HG02623 (cell line): ENCODE data around the gene MYOCOS.
"Not testable (repeated sequence)": the region's sequence is repeated elsewhere in the genome, so short reads cannot be mapped to it uniquely, and the experiment has no call there.

Experiments used
- ATAC-seq: cut with Tn5 transposase; IDR thresholded peaks from one replicate; pipeline ENCODE4 v1.9.1; 2021; ENCODE audit warnings: moderate library complexity; ENCODE audit not compliant: unreplicated experiment

Gene MYOCOS, protein sequence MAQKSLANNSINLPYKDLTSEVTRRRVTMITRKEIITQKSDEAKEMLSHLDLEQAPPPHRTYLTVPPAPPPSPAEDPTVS

DNA sequence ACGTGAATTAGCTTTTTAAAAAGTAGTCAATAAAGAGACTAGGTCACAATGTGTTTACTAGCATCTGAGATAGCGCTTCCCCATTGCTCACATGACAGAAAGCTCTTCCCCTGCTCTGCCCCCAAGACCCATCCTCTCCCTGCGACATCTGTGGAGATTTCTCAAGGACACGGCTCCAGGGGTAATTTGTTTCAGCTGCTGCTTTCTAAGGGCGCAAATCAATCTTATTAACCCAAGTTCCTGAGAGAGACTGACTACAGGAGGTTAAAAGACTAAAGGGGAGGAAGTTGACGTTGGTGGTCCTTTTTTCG, at the start of gene MYOCOS:
Gene MYOCOS (plus strand): TSS at position 92 of the 311 bp plus-strand sequence. CDS start 1,641 bp downstream, outside the sequence.
- ATAC-seq = no peak

DNA sequence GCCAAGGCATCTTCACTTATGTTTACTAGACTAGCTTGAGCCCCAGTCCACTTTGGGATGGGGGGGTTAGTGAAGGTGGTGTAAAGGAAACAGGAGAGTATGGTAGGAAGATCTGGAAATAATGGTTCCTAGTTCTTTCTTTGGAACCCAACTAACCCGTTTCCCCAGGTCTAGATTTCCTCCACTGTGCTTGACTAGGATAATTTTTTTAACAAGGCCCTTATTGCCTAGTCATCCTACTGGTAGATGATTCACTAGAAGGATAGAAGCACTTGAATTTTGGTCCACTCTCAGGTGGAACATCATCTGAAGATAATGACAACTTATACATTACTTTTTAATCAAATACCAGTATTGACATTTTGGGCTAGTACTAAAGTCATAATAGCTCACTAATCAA, 45.9 kb upstream of the MYOCOS start:
- ATAC-seq = no peak

DNA sequence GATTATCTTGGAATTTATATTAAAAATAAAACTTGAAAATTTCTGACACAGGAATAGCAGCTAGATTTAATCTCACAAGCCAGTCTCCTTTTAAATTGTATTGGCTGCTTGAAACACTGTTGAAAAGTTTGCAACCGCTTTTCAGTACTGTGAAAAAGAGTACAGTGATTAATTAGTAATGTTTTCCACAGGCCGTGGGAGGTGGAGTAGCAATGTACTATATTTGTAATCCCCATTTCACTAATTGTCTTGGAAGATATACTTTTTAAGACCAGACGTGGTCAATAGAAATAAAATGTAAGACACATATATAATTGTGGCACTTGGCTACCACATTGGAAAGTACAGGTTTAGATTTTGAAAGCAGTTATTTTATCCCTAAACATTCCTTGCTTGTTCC, 40.8 kb upstream of the MYOCOS start:
- ATAC-seq = no peak

DNA sequence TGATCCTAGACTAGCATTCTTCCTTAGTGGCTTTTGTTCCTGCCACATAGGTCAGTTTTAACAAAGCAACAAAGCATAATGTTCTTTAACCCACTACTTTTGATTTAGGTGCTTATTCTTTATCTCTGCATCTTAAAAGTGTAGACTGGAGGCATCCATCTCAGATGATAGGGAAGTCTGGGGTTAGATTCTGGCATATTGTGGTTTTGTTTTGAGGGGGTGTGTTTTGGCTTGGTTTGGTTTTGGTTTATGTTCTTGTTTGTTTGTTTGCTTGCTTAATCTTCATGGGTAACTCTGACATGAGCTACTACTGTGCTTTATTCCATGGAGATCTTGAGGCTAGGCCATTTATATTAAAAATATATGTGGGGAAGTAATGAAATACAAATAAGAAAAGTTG, 40.3 kb upstream of the MYOCOS start:
- ATAC-seq = no peak

DNA sequence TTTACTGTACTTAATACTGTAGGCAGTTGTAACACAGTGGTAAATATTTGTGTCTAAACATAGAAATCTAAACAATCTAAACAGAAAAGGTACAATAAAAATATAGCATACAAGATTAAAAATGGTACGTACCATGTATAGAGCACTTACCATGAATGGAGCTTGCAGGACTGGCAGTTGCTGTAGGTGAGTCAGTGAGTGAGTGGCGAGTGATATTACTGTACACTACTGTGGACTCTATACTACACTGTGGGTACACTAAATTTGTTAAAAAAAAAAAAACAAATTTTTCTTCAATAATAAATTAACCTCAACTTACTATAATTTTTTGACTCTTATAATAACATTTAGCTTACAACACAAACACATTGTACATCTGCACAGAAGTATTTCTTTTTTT, 39.5 kb upstream of the MYOCOS start:
- ATAC-seq = no peak

DNA sequence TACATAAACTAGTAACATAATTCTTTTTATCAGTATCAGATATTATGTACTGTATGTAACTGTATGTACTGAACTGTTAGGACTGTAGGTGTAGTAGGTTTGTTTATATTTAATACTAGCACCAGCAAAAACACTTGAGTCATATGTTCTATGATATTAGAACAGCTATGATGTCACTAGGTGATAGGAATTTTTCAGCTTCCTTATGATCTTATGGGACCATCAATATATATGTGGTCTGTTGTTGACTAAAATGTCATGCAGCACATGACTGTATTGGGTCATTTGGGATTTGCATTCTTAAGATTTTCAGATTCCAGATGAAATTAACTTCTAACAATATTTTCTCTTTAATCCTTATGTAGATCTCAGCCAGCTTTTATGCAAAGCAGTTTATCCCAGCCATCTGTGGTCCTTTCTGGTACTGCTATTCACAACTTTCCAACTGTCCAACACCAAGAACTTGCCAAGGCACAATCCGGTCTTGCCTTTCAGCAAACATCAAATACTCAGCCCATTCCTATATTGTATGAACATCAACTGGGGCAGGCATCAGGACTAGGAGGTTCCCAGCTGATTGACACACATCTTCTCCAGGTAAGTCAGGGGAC, 38.3 kb upstream of the MYOCOS start:
- ATAC-seq = no peak

DNA sequence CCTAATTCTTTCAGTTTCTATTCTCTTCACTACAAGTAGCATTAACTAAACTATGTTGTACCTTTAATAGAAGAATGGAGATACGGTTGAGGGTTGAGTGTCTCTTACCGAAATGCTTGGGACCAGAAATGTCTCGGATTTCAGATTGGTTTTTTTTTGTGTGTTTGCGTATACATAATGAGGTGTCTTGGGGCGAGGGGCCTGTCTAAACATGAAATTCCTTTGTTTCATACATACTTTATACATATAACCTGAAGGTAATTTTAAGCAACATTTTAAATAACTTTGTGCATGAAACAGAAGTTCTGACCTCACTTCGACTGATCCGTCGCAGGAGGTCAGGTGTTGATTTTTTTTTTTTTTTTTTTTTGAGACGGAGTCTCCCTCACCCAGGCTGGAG, 36.3 kb upstream of the MYOCOS start:
- no peak for ATAC-seq

DNA sequence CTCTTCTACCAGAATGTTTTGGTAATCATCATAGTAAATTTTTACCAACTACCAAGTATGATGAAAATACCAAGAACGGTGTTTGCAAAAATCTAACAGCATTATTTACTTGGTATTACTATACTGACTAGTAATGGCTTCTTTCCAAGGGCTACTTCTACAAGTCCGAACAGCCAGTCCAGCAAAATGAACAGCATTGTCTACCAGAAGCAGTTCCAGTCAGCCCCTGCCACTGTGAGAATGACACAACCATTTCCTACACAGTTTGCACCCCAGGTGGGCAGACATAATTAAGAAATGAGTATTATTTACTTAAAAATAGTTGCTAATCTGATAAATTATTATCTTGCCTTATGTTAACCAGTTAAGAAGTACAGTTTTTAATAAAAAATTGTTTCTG, 33.8 kb upstream of the MYOCOS start:
- ATAC-seq = no peak

DNA sequence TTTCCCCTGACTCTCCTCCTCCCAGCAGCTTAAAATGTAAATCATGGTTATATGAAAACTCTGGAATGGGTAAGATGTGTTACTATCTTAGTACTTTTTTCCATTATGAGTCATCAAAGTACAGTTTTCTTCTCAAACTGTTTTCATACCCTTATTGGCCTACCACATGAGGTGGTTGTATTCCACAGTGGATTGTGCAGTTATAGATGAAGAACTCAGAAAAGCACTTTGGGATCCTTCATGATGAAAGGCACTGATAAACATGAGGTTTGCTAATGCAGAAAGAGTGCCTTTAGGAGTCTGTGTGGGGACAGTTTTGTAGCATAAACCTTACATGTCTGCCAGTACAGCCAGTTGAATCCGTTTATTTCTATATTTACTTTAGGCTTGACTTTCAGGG, 32.0 kb upstream of the MYOCOS start:
- ATAC-seq = no peak

DNA sequence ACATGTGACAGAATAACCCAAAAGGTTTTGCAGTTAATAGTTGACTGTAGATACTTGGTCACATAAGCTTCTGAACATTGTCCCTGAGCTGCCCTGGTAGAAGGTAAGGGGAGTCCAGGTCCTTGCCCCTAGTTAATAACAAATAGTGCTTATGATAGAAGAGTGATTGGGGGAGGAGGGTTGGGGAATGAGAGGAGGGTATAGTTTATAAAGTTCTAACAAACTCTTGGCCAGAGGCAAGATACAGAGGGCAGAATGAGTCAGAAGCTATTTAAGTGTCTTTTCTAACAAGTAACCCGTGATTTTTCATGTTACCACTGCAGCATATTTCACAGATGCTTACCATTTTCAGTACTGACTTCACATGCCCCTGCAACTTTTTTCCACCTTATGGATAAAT, 26.7 kb upstream of the MYOCOS start:
- no peak for ATAC-seq

DNA sequence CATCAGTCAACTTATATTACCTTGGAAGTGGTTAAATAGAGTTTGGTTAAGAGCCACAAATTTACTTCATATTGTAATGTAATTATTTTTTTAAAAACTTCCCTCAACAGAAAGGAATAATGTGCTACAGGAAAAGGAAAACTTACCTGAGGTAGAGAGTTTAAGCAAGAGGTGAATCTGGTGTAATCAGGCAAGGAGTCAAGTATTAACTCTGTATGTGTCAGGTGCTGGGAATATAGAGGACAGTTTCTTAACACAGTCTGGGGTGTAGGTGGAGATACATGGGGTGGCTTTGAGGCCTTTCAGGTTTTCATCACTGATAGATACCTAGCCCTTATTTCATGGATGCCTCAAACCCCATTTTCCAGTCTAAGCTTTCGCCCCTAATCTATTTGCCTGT, 25.9 kb upstream of the MYOCOS start:
- ATAC-seq = no peak

DNA sequence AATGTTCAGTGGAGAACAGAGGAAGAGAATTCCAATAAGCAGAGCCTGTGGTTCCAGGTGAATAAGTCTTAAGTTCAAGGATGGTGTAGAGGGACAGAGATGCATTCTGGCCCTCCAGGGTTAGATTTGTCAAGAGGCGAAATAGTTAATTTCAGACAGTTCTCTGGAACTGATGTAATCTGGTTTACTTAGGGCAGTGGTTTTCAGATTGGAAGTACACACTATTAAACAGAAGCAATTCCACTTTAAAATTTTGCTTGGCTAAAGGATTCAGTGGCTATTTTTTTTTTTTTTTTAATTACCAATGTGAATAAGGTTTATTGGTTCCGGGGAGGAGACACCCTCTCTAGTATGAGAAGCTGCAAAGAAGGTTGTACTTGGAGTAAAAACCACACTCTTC, 25.3 kb upstream of the MYOCOS start:
- no peak for ATAC-seq

DNA sequence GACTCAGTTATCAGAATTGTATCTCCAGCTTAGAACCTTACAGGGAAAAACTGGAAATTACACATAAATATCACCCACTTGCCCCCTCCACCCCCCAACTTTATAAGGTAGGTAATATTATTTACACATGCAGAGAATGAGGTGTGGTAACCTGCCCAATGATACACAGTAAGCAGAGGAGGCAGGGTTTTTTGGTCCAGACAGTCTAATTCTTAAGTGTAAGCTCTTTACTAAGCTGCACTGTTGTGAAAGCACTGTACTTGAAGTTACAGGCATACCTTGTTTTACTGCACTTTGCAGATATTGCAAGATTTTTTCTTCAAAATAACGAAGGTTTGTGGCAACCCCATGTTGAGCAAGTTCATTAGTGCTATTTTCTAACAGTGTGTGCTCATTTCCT, 24.8 kb upstream of the MYOCOS start:
- no peak for ATAC-seq

DNA sequence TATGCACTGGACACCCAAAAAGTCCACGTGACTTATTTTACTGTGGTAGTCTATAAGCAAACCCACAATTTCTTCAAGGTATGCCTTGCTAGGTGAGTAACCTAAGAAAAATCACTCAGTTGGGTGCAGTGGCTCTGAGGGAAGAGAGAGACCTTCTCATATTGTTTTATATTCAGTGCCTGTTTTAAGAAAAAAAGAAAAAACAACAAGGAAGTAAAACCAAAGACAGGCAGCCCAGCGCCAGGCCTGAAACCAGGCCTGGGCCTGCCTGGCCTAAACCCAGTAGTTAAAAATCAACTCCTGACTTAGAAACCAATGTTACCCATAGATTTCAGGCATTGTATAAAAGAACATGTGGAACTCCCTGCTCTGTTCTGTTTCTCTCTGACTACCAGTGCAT, 21.7 kb upstream of the MYOCOS start:
- not testable (repeated sequence) for ATAC-seq

DNA sequence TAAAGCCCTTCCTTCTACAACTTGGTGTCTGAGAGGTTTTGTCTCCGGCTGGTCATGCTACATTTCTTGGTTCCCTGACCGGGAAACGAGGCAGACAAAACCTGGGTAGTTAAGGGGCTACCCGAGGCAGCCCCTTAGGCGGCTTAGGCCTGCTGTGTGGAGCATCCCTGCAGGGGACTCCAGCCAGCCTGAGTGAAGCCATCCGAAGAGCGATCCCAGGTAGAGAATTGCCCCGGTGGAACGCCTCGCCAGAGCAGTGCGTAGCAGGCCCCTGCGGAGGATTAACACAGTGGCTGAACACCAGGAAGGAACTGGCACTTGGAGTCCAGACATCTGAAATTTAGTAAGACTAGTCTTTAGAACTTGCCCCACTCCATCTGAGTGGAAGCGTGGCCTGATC, 21.2 kb upstream of the MYOCOS start:
- ATAC-seq = no peak

DNA sequence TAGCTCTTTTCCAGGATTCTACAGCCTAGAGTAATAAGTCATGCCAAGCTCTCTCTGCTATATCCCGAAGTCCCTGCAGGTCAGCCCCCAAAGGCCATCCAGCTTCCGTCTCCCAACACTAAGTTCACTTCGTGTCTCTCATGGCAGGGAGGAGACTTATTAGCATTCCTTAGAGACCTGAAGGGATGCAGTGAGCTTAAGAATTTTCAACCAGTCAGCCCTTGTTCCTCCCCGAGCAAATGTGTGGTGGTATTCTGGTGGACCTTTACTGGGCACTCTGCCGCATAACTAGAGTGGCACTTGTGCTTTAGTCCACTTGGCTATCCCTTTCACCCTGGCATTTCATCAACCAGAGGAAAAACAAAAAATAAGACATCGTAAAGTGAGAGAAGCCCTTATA, 19.0 kb upstream of the MYOCOS start:
- ATAC-seq = not testable (repeated sequence)

DNA sequence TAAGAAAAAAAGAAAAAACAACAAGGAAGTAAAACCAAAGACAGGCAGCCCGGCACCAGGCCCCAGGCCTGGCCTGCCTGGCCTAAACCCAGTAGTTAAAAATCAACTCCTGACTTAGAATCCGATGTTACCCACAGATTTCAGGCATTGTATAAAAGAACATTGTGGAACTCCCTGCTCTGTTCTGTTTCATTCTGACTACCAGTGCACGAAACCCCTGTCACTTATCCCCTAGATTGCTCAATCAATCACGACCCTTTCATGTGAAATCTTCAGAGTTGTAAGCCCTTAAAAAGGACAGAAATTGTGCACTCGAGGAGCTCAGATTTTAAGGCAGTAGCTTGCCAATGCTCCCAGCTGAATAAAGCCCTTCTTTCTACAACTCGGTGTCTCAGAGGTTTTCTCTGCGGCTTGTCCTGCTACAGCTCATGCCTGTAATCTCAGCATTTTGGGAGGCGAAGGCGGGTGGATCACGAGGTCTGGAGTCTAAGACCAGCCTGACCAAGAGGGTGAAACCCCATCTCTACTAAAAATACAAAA, 15.6 kb upstream of the MYOCOS start:
- ATAC-seq = peak; percentile 40

DNA sequence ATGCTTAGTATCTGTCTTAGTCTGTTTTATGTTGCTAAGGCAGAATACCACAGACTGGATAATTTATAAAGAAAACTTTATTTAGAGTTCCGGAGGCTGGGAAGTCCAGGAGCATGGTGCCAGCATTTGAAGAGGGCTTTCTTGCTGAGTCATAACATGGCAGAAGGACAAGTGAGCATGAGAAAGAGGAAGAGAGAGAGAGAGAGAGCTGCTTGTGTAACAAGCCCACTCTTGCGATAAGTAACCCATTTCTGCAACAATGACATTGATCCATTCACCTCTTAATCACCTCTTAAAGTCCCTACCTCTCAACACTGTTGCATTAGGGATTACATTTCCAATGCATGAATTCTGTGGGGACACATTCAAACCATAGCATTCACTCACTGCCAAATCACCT, 11.7 kb upstream of the MYOCOS start:
- no peak for ATAC-seq

DNA sequence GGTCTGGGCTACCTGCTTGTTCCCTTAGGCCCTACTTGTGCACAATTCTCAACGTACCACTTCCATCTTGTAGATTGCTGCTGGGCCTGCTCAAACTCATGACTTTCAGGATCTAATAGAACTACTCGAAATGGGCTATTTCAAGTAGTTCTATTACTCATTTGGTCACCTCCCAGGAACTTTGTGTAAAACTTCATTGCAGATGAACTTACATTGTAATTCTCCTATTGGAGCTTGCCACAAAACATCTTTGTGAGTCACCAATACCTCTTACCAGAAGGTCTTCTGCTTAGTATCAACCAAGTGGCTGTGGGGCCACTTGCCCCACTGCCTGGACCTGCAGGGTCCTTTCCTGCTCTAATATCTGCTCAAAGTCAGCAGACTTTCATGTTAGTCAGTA, 10.7 kb upstream of the MYOCOS start:
- ATAC-seq = no peak

DNA sequence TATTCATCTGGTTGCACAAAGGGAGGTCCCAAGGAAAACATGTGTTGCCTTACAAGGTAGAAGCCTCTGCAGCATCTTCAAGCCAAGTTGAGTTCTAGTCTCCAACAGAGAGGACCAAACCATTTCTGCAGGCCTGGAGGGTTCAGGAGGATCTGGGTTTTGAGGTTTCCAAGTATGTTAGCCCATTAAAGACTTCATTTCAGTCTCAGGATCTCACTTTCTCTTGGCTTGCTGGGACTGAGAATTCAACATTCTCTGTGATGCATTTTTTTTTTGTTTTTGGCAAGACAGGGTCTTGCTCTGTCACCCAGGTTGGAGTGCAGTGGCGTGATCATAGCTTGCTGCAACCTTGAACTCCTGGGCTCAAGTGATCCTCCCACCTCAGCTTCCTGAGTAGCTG, 8.8 kb upstream of the MYOCOS start:
- ATAC-seq = no peak

DNA sequence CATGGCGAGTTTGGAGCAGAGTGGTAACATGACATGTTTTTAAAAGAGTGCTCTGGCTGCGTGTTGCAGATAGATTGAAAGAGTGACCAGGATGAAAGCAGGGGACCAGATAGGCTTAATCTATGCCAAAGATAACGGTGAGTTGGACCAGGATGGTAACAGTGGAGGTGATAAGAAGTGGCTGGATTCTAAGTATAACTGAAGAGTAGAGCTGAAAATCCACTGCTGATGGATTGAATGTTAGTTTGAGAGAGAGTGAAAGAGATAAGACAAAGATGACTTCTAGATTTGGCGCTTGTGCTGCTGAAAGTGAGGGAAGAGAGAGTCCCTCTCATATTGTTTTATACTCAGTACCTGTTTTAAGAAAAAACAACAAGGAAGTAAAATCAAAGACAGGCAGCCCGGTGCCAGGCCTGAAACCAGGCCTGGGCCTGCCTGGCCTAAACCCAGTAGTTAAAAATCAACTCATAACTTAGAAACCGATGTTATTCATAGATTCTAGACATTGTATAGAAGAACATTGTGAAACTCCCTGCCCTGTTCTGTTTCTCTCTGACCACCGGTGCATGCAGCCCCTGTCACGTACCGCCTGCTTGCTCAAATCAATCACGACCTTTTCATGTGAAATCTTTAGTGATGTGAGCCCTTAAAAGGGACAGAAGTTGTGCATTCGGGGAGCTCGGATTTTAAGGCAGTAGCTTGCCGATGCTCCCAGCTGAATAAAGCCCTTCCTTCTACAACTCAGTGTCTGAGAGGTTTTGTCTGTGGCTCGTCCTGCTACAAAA, 6.7 kb upstream of the MYOCOS start:
- peak; percentile 36 for ATAC-seq

DNA sequence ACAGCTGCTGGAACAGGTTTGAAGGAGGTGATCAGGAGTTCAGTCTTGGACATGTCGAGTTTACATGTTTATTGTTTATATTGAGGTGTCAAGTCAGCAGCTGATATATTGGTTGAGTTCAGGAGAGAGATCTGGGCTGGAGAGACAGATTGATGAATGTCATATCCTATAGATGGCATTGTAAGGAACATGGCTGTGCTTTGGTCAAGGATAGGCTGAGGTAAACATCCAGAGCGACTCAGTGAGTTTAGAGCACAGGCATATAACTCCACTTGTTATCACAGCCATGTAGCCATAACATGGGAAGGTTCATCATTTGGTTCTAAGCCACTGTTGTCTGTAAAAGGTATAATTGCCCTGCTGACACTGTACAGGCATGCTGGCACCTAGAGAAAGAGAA, 5.5 kb upstream of the MYOCOS start:
- no peak for ATAC-seq
